ENCODE results near the gene RAB37.

- TF ChIP-seq NR2C2 (CRISPR knock-in tag; IDR thresholded peaks at IDR 0.05) (no peak), FOXJ3 (CRISPR knock-in tag; IDR thresholded peaks at IDR 0.05; ENCODE audit: borderline replicate concordance) (no peak), ATF2 (CRISPR knock-in tag; IDR thresholded peaks at IDR 0.05; ENCODE audit: borderline replicate concordance, low read depth) (no peak), ATF6 (CRISPR knock-in tag; IDR thresholded peaks at IDR 0.05) (no peak), CTCF (IDR thresholded peaks at IDR 0.05) (no peak), NR3C1 (CRISPR knock-in tag; conservative IDR thresholded peaks at IDR 0.05; ENCODE audit: low read depth) (no peak), MAX (CRISPR knock-in tag; IDR thresholded peaks at IDR 0.05) (no peak), TP53 (CRISPR knock-in tag; IDR thresholded peaks at IDR 0.05) (no peak)
Observed at GRCh38 chr17:74703311-74703710, 33.7 kb upstream of the RAB37 start.

Measured in WTC11 (cell line).